HG02763 (cell line): ENCODE data around the gene UCP3.

Experiments used
- ATAC-seq: cut with Tn5 transposase; IDR thresholded peaks from one replicate; pipeline ENCODE4 v1.9.1; 2021; ENCODE audit warnings: mild to moderate bottlenecking, moderate library complexity; ENCODE audit not compliant: unreplicated experiment

Gene UCP3

GRCh38 chr11:73958521-73959141 lies 50.3 kb downstream of the UCP3 start:
- no peak for ATAC-seq

DNA sequence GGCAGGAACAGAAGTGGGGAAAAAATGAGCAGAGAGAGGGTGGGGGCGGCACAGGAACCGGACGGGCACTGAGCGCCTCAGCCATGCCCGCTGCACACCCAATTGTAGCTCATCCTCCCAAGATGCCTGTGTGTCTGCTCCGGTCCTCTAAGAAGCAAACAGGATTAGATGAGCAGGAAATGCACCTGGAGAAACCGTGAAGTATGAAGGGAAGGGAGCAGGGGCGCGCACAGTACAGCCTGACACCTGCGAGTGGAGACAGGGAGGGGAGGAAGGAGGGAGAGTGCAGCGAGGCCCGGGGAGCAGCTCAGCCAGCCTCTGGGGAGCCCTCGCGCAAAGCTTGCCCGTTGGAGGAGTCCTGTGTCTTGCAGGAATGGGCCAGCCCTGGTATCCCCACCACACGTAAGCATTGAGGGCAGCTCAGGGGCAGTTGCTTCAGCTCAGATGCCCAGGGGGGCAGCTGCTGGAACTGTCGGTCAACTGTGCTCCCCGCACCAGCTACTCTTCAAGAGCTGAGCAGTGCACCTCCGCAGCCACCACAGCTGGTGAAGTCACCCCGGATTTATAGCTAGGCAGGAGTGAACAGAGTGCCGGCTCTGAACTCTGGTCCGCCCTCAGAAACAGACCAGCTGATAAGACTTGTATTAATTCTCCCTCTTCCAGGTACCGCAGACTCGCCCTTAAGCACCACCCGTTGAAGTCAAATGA lies 51.1 kb downstream of the UCP3 start:
- no peak for ATAC-seq

DNA sequence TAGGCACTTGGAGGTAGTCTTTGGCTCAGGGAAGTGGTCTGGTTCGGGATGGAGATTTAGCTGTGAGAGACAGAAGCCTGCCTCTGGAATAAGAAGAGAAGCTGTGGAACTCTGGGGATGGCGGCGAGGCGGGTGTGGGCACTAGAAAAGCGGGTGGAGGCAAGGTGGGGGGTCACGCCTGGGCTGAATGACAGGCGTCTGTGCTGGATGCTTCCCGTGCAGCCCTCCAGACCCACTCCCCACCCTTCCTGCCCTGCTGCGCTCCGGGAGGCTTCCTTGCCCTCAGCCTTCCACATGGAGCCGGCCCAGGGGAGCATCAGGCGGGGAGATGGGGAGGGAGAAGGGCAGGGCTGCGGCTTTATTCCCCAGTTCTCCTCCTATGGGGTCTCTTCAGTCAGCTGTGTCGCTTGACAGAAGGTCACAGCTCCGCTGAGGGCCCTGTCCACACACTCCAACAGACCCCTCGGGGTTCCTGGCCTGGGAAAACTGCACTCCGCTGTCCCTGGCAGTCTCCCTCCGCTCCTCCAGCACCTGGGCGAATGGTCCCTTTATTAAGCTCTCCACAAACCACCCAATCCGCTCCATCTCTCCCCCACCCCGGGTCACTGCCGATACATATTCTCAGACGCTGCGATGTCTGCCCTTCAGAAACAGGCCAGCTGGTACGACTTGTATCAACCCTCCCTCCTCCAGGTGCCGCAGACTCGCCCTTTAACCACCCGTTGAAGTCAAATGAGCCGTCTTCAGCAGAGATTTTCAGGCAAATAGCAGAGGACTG lies 51.8 kb downstream of the UCP3 start:
- ATAC-seq, result no peak

DNA sequence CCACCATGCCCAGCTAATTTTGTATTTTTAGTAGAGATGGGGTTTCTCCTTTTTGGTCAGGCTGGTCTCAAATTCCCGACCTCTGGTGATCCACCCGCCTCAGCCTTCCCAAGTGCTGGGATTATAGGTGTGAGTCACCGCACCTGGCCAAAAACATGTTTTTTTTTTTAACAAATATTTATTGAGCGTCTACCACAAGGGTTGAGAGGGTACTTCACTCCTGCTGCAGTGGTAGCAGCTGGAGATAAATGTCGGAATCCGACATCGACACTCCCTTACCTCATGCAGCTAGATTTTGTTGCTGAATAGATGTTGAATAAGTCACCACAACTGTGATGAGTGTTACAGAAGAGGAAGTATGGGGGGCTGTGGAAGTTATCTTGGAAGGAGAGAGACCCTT lies 57.1 kb downstream of the UCP3 start:
- no peak for ATAC-seq

DNA sequence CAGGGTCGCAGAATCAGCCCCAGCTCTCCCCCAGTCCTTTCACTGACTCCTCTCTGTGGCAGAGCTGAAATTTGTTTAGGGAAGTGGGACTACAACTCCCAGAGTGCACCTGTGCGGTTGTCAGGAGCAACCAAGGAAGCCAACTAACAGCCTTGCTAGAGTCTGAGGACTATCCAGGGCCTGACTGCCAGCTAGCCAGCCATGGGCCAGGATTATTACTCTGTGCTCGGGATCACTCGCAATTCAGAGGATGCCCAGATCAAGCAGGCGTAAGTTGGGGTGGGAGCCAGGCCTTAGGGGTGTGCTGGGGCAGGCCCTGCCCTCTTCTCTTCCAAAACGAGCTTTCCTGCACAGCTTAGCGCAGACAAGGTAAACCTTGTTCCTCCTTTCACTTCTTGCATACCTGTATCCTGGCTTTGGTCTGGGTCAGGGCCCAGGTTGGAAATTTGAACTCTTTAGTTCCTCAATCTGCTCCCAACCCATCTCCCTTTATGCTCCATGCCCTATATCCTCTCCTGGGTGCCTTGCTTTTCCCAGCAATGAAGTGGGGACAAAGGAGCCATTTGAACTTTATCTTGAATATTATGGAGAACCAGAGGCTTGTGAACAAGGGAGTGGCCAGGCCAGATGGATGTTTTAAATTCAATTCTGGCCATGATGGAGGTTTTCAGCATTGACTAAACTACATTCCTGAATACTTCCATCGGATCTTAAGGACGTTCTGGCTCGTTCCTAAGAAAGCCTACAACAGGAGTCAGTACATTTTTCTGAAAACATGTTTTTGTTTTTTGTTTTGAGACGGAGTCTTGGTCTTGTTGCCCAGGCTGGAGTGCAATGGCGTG lies 57.8 kb downstream of the UCP3 start, which contains the start of gene DNAJB13:
TSS of gene DNAJB13 (plus strand) at position 158 of the 842 bp plus-strand sequence. CDS start at position 202, 44 bp downstream.
- peak; percentile 70 for ATAC-seq
